ENCODE results near the gene APEH.
"Not testable (repeated sequence)": the region's sequence is repeated elsewhere in the genome, so short reads cannot be mapped to it uniquely, and the experiment has no call there.

Gene APEH

GRCh38 chr3:49689046-49689907, 15.1 kb downstream of the APEH start, which contains the start of the genes MST1 and RNF123:
MST1 (minus strand) TSS chr3:49689474; CDS start chr3:49688691, 783 bp downstream.
RNF123 (plus strand) TSS chr3:49689557; CDS start chr3:49691166, 1,609 bp downstream.
- peak; percentile 82 to 85 for DNase-seq (ENCODE audit: extremely low read depth in 1 of 2, low read depth in 1 of 2)

- DNase-seq (ENCODE audit: extremely low read depth in 1 of 2, low read depth in 1 of 2), result not testable (repeated sequence)
These were observed 15.9 kb downstream of the APEH start for GRCh38 chr3:49689908-49690624.

- DNase-seq (ENCODE audit: extremely low read depth in 1 of 2, low read depth in 1 of 2), result not testable (repeated sequence)
These were observed 16.7 kb downstream of the APEH start for GRCh38 chr3:49690856-49691255.

GRCh38 chr3:49691481-49691880, 17.3 kb downstream of the APEH start:
- DNase-seq (ENCODE audit: extremely low read depth in 1 of 2, low read depth in 1 of 2), result not testable (repeated sequence)

- DNase-seq (ENCODE audit: extremely low read depth in 1 of 2, low read depth in 1 of 2), result not testable (repeated sequence)
These were observed 20.4 kb downstream of the APEH start for GRCh38 chr3:49694409-49695070.

- not testable (repeated sequence) for DNase-seq (ENCODE audit: extremely low read depth in 1 of 2, low read depth in 1 of 2)
These were observed 21.3 kb downstream of the APEH start for GRCh38 chr3:49695350-49696015.

- DNase-seq (ENCODE audit: extremely low read depth in 1 of 2, low read depth in 1 of 2), result no peak
These were observed 25.3 kb downstream of the APEH start for GRCh38 chr3:49699281-49699979.

- DNase-seq (ENCODE audit: extremely low read depth in 1 of 2, low read depth in 1 of 2), result no peak
These were observed 25.9 kb downstream of the APEH start for GRCh38 chr3:49700014-49700413.

GRCh38 chr3:49700453-49701128, 26.4 kb downstream of the APEH start:
- no peak for DNase-seq (ENCODE audit: extremely low read depth in 1 of 2, low read depth in 1 of 2)

GRCh38 chr3:49701388-49702077, 27.4 kb downstream of the APEH start:
- no peak for DNase-seq (ENCODE audit: extremely low read depth in 1 of 2, low read depth in 1 of 2)

GRCh38 chr3:49702672-49703071, 28.5 kb downstream of the APEH start:
- no peak for DNase-seq (ENCODE audit: extremely low read depth in 1 of 2, low read depth in 1 of 2)

- no peak for DNase-seq (ENCODE audit: extremely low read depth in 1 of 2, low read depth in 1 of 2)
These were observed 29.3 kb downstream of the APEH start for GRCh38 chr3:49703443-49703927.

GRCh38 chr3:49703956-49704355, 29.8 kb downstream of the APEH start:
- DNase-seq (ENCODE audit: extremely low read depth in 1 of 2, low read depth in 1 of 2), result no peak

- DNase-seq (ENCODE audit: extremely low read depth in 1 of 2, low read depth in 1 of 2), result no peak
These were observed 30.5 kb downstream of the APEH start for GRCh38 chr3:49704629-49705028.

GRCh38 chr3:49705390-49705960, 31.3 kb downstream of the APEH start:
- DNase-seq (ENCODE audit: extremely low read depth in 1 of 2, low read depth in 1 of 2), result no peak

GRCh38 chr3:49706456-49707112, 32.4 kb downstream of the APEH start:
- no peak for DNase-seq (ENCODE audit: extremely low read depth in 1 of 2, low read depth in 1 of 2)

- no peak for DNase-seq (ENCODE audit: extremely low read depth in 1 of 2, low read depth in 1 of 2)
These were observed 32.9 kb downstream of the APEH start for GRCh38 chr3:49707113-49707480.

GRCh38 chr3:49709852-49710251, 35.7 kb downstream of the APEH start:
- no peak for DNase-seq (ENCODE audit: extremely low read depth in 1 of 2, low read depth in 1 of 2)

Data from stimulated activated CD8-positive, alpha-beta memory T cell treated with anti-CD3 and anti-CD28 coated beads, Interleukin-7, amount 100 ng/mL, for 48 hours (primary cell).